ENCODE data around the gene PCDH9.

PCDH9 gene

GRCh38 chr13:66344805-66345517, 885.2 kb downstream of the PCDH9 start:
- DNase-seq, result no peak
- intact Hi-C loops (cut with DNase I), result no loop called here

- intact Hi-C loops (cut with DNase I), result no loop called here
- DNase-seq, result no peak
Measured at GRCh38 chr13:66343224-66343828, 886.8 kb downstream of the PCDH9 start.

- intact Hi-C loops (cut with DNase I), result no loop called here
- DNase-seq, result no peak
Measured at GRCh38 chr13:66341635-66342377, 888.3 kb downstream of the PCDH9 start.

GRCh38 chr13:66339214-66339613, 890.9 kb downstream of the PCDH9 start:
- DNase-seq, result no peak
- intact Hi-C loops (cut with DNase I), result no loop called here

GRCh38 chr13:66338542-66338941, 891.6 kb downstream of the PCDH9 start:
- intact Hi-C loops (cut with DNase I), result no loop called here
- no peak for DNase-seq

GRCh38 chr13:66335626-66336025, 894.5 kb downstream of the PCDH9 start:
- intact Hi-C loops (cut with DNase I), result no loop called here
- DNase-seq, result no peak

- no peak for DNase-seq
- intact Hi-C loops (cut with DNase I), result no loop called here
Measured at GRCh38 chr13:66329988-66330451, 900.1 kb downstream of the PCDH9 start.

GRCh38 chr13:66328476-66328875, 901.7 kb downstream of the PCDH9 start:
- intact Hi-C loops (cut with DNase I), result no loop called here
- no peak for DNase-seq

GRCh38 chr13:66323745-66324347, 906.3 kb downstream of the PCDH9 start:
- no peak for DNase-seq
- intact Hi-C loops (cut with DNase I), result no loop called here

GRCh38 chr13:66322936-66323335, 907.2 kb downstream of the PCDH9 start:
- intact Hi-C loops (cut with DNase I), result no loop called here
- no peak for DNase-seq

GRCh38 chr13:66322193-66322740, 907.9 kb downstream of the PCDH9 start:
- no peak for DNase-seq
- intact Hi-C loops (cut with DNase I), result no loop called here

GRCh38 chr13:66314911-66315310, 915.2 kb downstream of the PCDH9 start:
- intact Hi-C loops (cut with DNase I), result no loop called here
- no peak for DNase-seq

GRCh38 chr13:66313413-66313812, 916.7 kb downstream of the PCDH9 start:
- no peak for DNase-seq
- intact Hi-C loops (cut with DNase I), result no loop called here

GRCh38 chr13:66312312-66313087, 917.6 kb downstream of the PCDH9 start:
- intact Hi-C loops (cut with DNase I), result no loop called here
- DNase-seq, result no peak

GRCh38 chr13:66305961-66306617, 924.0 kb downstream of the PCDH9 start:
- intact Hi-C loops (cut with DNase I), result no loop called here
- DNase-seq, result no peak

- DNase-seq, result no peak
- intact Hi-C loops (cut with DNase I), result no loop called here
Measured at GRCh38 chr13:66301482-66301881, 928.7 kb downstream of the PCDH9 start.

- intact Hi-C loops (cut with DNase I), result no loop called here
- DNase-seq, result no peak
Measured at GRCh38 chr13:66301006-66301405, 929.1 kb downstream of the PCDH9 start.

- intact Hi-C loops (cut with DNase I), result no loop called here
- no peak for DNase-seq
Measured at GRCh38 chr13:66296875-66297274, 933.3 kb downstream of the PCDH9 start.

Measured in head of caudate nucleus (tissue), 42 donors.